HL-60 (cell line): Measurements from ENCODE around the gene PACS1.

ENCODE experiments used
- GABPA ChIP-seq: IDR thresholded peaks from 2 replicates; pipeline ENCODE4 v1.6.1; 2012; ENCODE audit warnings: low read depth
- POLR2AphosphoS5 ChIP-seq: IDR thresholded peaks from 2 replicates; pipeline ENCODE4 v1.6.1; 2012; ENCODE audit warnings: low read depth
- REST ChIP-seq: IDR thresholded peaks from 2 replicates; pipeline ENCODE4 v1.6.1; 2012; ENCODE audit warnings: low read depth; ENCODE audit not compliant: insufficient replicate concordance
- SPI1 ChIP-seq: IDR thresholded peaks from 2 replicates; pipeline ENCODE4 v1.6.1; 2012; ENCODE audit warnings: low read depth, mild to moderate bottlenecking, borderline replicate concordance
- TF ChIP-seq, protein P1 (sequence below): IDR thresholded peaks from one replicate; pipeline ENCODE4 v1.5.1; 2011; ENCODE audit warnings: low read length, control low read depth, inconsistent platforms; ENCODE audit not compliant: insufficient read depth

DNA sequence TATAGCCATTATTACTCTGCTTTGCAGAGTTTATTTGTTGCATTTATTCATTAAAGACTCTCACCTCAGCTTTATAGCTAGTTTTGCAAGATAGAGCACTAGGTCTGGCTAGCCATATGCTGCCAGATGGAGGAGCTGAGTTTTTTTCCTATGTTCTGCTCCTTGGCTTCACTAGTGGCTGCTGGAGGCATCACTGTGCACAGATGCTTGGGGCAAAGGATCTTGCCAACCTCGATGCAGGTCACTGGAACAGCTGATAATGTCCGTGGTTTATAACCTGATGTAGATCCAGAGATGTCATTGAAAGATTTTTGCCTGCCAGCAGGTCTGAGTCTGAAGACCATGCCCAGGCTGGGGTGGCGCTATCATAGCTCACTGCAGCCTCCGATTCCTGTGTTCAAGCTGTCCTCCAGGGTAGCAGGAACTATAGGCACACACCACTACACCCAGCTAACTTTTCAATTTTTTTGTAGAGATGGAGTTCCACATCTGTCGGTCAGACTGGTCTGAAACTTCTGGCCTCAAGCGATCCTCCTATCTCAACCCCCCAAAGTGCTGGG, 63.2 kb downstream of the PACS1 start:
- TF ChIP-seq, protein P1, sequence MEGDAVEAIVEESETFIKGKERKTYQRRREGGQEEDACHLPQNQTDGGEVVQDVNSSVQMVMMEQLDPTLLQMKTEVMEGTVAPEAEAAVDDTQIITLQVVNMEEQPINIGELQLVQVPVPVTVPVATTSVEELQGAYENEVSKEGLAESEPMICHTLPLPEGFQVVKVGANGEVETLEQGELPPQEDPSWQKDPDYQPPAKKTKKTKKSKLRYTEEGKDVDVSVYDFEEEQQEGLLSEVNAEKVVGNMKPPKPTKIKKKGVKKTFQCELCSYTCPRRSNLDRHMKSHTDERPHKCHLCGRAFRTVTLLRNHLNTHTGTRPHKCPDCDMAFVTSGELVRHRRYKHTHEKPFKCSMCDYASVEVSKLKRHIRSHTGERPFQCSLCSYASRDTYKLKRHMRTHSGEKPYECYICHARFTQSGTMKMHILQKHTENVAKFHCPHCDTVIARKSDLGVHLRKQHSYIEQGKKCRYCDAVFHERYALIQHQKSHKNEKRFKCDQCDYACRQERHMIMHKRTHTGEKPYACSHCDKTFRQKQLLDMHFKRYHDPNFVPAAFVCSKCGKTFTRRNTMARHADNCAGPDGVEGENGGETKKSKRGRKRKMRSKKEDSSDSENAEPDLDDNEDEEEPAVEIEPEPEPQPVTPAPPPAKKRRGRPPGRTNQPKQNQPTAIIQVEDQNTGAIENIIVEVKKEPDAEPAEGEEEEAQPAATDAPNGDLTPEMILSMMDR: no peak
- TF ChIP-seq POLR2AphosphoS5 (no peak), GABPA (no peak), REST (no peak), SPI1 (no peak)
